Kidney epithelial cell (primary cell): ENCODE data around the gene SLC1A5. TPM values are rescaled to one million over a fixed set of nuclear protein-coding genes. Genes with fewer than 3 reads are reported as not detected.
"Not testable (repeated sequence)": the region's sequence is repeated elsewhere in the genome, so short reads cannot be mapped to it uniquely, and the experiment has no call there.

Experiments
- DNase-seq: peaks from one replicate; pipeline ENCODE4 v3.0.0-alpha.2; 2010; ENCODE audit warnings: low read depth
- H3K27me3 ChIP-seq: 2 replicates; pipeline ENCODE4 v1.6.0; 2011; ENCODE audit warnings: low read length; ENCODE audit not compliant: control insufficient read depth, insufficient read depth
- H3K36me3 ChIP-seq: 2 replicates; pipeline ENCODE4 v1.5.1; 2011; ENCODE audit warnings: low read length; ENCODE audit not compliant: control insufficient read depth, insufficient read depth
- H3K4me3 ChIP-seq: 2 replicates; pipeline ENCODE4 v1.5.1; 2011; ENCODE audit warnings: low read depth, mild to moderate bottlenecking, control low read depth, low read length
- total RNA-seq: library from RNA; depleted of rRNA; stranded (reverse); fragments of >200 nt; gene quantifications from 2 replicates; pipeline ENCODE4 v1.2.3, GENCODE V29; 2015
- TF ChIP-seq, protein P1 (sequence below): IDR thresholded peaks from 2 replicates; pipeline ENCODE4 v1.5.1; 2011; ENCODE audit warnings: mild to moderate bottlenecking, moderate library complexity, low read length, control low read depth, inconsistent platforms; ENCODE audit not compliant: insufficient read depth, poor library complexity, severe bottlenecking

The SLC1A5 gene
- total RNA-seq, 1 donor from 2014 or later: 192 TPM

DNA sequence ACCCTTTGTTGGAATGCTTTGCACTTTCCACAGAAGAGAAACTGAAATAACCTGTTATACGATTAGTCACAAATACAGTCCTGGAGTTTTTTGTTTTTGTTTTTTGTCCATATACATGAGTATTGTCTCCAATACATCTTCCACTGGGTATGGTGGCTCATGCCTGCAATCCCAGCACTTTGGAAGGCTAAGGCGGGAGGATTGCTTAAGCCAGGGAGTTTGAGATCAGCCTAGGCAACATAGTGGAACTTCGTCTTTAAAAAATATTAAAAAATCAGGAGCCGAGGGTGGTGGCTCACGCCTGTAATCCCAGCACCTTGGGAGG lies 37.3 kb upstream of the SLC1A5 start:
- no peak for DNase-seq
- TF ChIP-seq, protein P1, sequence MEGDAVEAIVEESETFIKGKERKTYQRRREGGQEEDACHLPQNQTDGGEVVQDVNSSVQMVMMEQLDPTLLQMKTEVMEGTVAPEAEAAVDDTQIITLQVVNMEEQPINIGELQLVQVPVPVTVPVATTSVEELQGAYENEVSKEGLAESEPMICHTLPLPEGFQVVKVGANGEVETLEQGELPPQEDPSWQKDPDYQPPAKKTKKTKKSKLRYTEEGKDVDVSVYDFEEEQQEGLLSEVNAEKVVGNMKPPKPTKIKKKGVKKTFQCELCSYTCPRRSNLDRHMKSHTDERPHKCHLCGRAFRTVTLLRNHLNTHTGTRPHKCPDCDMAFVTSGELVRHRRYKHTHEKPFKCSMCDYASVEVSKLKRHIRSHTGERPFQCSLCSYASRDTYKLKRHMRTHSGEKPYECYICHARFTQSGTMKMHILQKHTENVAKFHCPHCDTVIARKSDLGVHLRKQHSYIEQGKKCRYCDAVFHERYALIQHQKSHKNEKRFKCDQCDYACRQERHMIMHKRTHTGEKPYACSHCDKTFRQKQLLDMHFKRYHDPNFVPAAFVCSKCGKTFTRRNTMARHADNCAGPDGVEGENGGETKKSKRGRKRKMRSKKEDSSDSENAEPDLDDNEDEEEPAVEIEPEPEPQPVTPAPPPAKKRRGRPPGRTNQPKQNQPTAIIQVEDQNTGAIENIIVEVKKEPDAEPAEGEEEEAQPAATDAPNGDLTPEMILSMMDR: no peak
- H3K36me3 ChIP-seq: no peaks in the 10 kb centered on the region
- H3K4me3 ChIP-seq: no peak overlapping the region
- no peaks in the 10 kb centered on the region for H3K27me3 ChIP-seq

DNA sequence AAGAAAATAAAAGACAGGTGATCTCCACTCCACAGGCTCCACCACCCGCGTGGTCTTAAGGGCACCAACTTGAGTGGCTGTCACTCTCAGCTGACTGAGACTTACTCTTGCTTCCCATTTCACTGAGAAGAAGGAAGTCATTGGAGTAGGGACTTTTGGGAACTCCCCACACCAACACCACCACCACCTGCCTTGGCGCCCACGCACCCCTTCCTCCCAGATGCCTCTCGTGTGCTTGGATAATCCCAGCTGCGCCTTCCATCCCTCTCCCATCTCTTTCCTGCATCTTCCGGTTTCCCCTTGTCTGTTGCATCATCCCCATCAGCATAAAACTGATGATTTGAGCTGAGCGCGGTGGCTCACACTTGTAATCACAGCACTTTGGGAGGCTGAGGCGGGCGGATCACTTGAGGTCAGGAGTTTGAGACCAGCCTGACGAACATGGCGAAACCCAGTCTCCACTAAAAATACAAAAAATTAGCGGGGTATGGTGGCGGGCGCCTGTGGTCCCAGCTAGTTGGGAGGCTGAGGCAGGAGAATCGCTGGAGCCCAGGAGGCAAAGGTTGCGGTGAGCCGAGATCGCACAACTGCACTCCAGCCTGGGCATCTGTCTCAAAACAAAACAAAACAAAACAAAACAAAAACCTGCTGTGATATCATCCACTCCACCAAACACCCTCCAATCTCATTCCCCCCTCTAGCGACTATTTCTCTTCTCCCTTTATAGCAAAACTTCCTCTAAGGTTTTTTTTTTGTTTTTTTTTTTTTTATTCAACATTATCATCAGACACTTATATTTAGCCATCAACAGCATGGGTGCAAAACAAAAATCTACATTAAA lies 36.7 kb upstream of the SLC1A5 start:
- Histone ChIP-seq H3K27me3 (no peaks in the 10 kb centered on the region), H3K4me3 (no peak overlapping the region), H3K36me3 (no peaks in the 10 kb centered on the region)
- TF ChIP-seq, protein P1: no peak
- DNase-seq: no peak

DNA sequence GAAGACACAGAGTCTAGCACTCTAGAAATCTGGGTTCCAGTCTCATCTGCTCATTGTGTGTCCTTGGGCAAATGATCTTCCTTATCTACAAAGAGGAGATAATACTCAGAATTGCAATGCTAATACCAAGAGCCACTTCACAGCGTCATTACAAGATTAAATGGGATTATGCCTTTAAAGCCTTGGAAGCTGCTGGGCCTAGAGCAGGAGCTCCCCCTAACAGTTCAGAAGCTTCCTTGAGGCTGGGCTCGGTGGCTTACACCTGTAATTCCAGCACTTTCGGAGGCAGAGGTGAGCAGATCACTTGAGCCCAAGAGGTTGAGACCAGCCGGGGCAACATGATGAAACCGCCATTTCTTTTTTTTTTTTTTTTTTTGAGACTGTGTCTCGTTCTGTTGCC lies 34.7 kb upstream of the SLC1A5 start:
- TF ChIP-seq, protein P1: no peak

DNA sequence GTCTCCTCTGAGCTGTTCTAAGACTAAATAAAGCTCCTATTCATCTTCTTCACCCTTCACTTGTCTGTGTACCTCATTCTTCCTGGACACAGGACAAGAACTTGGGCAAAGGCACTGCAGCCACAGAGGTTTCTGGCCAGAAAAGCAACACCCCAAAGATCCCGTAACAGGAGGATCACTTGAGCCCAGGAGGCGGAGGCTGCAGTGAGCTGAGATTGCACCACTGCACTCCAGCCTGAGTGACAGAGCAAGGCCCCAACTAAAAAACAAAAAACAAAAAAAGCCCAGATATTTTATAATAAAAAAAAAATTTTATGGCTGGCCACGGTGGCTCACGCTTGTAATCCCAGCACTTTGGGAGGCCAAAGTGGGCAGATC lies 34.0 kb upstream of the SLC1A5 start:
- not testable (repeated sequence) for H3K4me3 ChIP-seq, H3K27me3 ChIP-seq, DNase-seq, H3K36me3 ChIP-seq

More for the DNA sequence above, 34.7 kb upstream of the SLC1A5 start:
- no peaks in the 10 kb centered on the region for H3K36me3 ChIP-seq
- no peak overlapping the region for H3K4me3 ChIP-seq
- DNase-seq: no peak
- H3K27me3 ChIP-seq: no peaks in the 10 kb centered on the region

DNA sequence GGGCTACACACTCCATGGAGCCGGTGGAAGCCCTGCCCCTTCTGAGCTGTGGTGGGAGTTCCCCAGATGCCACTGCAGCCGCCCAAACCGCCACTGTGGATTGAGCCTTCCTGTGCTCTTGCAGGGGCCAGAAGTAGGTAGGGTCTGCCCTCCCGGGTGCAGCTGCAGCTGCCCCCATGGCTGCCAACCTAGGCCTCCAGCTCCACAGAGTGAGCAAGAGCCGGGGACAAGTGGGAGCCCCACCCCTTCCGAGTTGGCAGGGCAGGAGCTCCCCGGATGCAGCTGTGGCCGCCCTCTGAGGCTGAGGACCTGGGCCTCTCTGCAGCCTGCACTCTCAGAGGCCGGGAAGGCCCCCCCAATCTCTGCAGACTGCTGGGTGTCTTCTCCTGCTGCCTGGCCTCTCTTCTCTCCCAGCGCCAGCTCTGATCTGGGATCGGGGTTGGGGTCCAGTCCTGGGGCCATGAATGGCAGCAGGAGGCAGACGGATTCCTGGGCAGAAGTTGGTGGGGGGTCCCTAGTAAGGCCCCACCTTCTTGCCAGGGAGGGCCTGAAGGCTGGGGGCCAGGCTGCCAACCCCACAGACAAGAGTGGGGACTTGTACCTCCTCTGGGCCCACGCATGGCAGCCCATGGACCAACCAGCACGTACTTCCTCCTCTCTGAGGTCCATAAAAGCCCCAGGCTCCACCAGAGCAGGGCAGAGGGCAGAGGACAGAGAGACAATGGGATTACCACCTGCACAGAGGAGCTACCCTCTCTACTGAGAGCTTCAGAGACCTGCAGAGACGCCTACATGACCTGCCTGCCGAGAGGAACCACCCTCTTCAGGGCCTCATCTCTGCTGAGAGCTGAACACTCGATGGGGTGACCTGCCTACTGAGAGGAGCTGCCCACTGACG lies 33.4 kb upstream of the SLC1A5 start:
- Histone ChIP-seq H3K4me3 (no peak overlapping the region), H3K27me3 (no peaks in the 10 kb centered on the region), H3K36me3 (no peaks in the 10 kb centered on the region)
- TF ChIP-seq, protein P1: no peak
- no peak for DNase-seq

DNA sequence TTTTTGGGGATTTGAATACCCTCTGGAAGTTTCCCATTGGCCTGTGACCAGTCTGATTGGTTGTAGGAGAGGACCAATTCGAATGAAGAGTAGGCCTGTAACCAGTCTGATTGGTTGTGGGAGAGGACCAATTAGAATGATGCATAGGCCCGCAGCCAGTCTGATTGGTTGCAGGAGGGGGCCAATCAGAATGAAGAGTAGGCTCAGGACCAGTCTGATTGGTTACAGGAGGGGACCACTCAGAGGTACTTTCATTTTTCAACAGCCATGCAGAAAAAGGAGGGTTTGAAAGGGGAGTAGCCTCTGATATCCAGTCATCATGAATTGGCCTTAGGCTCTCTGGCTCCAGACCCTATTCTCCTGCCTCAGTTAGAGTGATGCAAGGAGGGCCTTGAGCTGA lies 30.4 kb upstream of the SLC1A5 start:
- no peaks in the 10 kb centered on the region for H3K27me3 ChIP-seq
- TF ChIP-seq, protein P1: no peak
- no peak overlapping the region for H3K4me3 ChIP-seq
- DNase-seq: no peak
- no peaks in the 10 kb centered on the region for H3K36me3 ChIP-seq
